Fibroblast of skin of right quadriceps (primary cell): ENCODE data around the gene CHERP.

ENCODE experiments used
- DNase-seq: peaks from one replicate; pipeline ENCODE4 v3.0.0-alpha.2; 2013

CHERP gene, protein sequence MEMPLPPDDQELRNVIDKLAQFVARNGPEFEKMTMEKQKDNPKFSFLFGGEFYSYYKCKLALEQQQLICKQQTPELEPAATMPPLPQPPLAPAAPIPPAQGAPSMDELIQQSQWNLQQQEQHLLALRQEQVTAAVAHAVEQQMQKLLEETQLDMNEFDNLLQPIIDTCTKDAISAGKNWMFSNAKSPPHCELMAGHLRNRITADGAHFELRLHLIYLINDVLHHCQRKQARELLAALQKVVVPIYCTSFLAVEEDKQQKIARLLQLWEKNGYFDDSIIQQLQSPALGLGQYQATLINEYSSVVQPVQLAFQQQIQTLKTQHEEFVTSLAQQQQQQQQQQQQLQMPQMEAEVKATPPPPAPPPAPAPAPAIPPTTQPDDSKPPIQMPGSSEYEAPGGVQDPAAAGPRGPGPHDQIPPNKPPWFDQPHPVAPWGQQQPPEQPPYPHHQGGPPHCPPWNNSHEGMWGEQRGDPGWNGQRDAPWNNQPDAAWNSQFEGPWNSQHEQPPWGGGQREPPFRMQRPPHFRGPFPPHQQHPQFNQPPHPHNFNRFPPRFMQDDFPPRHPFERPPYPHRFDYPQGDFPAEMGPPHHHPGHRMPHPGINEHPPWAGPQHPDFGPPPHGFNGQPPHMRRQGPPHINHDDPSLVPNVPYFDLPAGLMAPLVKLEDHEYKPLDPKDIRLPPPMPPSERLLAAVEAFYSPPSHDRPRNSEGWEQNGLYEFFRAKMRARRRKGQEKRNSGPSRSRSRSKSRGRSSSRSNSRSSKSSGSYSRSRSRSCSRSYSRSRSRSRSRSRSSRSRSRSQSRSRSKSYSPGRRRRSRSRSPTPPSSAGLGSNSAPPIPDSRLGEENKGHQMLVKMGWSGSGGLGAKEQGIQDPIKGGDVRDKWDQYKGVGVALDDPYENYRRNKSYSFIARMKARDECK

DNA sequence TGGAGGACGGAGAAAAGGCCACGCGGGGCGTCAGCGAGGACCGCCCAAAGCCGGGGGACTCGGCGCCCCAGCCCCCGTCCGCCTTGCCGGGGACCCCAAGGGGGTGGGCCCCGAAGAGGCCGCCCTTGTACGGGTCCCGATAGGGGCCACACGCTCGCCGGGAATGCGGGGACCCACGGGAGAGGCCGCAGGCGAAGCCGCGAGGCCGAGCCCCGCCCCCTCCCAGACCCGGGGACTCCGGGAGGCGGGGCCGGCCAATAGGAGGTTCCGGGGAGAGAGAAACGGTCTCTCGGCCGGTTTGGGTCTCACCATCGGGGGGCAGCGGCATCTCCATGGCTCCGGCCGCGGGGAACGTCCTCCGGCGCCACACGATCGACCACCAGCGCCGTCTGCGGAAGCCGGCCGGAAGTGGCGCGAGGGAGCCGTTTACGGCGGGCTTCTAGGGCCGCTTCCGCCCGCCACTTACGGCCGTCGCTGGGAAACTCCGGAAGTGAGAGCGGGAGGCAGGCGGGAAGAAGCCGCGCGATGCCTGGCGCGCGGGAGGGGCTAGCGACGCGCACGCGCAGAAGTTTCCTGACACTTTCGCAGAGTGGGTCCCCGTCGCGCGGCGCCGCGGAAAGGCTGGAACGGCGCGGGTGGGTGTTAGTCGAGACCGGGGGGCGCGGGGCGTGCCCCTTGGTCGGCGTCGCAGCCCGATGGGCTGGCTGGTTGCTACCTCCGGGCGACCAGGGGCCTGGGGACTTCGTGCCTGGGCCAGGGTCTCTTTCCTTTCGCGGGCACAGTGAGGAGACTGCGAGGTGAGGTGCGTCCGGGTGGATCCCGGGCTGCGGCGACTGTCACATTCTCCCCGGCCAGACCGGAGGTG lies at the start of gene CHERP:
Gene CHERP (minus strand): TSS at position 393 of the 865 bp plus-strand sequence. CDS start 59 bp downstream, at position 334.
- peak; percentile 93 for DNase-seq

DNA sequence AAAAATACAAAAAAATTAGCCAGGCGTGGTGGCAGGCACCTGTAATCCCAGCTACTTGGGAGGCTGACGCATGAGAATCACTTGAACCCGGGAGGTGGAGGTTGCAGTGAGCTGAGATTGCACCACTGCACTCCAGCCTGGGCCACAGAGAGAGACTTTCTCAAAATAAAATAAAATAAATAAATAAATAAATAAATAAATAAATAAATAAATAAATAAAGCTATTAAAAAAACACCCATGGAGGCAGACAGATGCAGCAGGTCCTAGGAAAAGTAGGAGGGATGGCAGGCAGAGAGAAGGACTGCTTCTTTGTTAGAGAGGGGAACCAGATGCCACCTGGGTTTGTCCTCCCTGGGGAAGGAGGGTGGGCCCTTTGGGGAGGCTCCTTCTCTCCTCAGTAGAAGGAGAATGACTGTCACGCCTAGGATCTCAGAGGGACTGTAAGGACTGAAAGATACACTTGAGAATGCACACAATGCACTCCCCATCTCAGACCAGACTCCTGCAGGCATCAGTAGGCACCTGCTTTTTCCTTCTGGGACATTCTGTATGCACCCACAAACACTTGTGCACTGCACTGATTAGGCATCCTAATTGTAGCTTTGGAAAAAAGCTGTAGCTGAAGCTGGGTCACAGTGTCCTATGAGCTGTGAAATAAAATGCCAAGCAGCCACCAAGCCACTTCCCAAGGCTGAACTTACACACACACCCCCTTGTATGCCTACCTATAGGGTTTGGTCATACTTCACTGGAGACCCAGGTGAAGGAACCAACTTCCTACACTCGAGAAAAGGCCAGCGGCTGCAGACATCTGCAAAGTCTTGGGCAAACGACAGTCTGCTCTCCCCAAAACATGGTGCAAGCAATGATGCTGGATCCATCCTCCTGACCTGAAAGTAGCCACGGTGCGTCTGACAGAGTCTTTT lies 48.9 kb upstream of the CHERP start:
- no peak for DNase-seq

DNA sequence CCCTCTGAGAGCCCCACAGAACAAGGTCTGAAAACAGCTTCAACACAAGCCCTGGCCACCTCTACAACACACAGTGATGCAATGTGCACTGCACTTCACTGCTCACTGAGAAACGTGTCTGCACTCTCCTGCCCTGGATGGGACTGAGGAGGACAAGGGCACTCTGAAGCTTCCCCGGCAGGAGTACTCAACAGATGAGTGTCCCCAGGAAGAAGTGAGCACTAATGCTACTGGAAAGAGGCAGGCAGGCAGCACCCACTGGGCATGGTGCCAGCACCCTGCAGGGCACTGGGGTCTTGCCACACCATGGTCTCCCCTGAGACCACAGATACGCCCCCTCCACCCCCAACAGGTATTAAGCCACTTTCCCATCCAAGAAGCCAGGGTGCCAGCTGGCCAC lies 47.7 kb upstream of the CHERP start:
- no peak for DNase-seq

DNA sequence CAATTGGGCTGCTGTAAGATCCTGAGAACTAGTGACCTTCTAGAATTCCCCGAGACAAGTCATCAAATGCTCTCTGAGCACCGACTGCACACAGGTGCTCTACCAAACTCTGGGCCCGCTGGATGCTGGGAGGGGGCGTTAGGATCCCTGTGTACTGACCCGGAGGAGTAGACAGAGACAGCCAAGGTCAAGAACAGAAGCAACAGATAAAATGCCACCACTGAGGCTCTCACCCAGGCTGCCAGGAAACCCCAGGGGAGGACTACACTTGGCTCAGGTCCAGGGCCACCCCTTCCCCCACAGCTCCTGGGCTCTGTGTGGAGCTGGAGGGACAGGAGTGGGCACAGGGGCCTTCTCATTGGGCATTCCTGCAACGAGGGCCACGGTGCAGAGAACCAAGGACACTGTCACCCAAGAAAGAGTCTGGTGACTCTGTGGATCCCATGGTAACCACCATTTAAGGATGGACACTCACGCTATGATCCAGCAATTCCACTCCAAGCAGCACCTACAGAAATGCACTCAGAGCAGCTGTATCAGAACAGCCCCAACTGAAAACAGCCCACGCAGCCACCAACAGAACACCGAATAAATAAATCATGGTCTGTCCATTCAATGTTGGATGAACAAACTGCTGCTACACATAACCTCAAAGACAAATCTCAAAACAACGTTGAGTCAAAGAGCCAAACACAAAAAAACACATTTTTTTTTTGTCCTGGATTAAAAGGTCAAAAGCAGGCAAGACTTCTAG lies 46.8 kb upstream of the CHERP start:
- no peak for DNase-seq

DNA sequence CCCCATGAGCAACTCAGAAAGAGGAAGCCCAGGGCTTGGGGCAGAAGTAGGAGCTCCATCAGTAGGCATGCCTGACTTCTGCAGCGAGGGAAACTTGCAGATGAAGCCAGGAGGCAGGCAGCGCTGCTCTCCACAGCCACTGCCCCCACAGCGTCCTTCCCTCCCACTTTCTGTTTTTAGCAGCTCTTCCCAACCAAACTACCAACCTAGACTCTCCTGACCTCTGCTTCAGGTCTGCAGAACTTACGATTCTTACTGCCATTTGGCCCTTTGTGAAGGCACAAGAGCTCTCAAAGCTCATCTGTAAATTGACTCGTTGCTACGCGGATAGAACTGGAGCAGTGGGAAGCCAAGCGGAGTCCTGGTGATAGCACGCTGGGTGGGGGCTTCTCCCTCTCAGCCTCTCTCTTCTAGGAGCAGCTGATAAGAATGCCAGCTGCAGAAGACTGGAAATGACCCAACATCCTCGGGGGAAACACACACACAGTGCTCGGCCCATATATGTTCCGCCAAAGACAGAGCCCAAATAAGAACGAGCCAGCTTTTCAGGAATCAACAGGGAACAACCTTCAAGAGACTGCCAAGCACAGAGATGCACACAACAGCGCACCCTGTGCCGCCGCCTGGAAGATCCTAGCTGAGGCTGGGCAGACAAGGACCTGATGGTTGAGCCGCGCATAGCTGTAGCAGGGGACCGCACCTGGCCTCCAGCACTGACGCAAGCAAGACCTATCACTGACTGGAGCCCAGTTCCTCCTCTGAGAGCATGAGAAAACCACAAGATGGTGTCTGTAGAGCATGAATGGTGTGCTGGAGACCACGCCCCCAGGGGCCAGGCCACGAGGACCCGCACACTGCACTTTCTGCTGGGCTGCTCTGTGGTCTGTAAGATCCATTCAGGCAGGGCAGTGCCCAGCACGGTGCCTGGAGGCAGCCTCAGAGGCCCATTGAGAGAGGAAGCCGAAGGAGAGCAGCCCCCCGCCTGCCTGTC lies 45.9 kb upstream of the CHERP start:
- no peak for DNase-seq

DNA sequence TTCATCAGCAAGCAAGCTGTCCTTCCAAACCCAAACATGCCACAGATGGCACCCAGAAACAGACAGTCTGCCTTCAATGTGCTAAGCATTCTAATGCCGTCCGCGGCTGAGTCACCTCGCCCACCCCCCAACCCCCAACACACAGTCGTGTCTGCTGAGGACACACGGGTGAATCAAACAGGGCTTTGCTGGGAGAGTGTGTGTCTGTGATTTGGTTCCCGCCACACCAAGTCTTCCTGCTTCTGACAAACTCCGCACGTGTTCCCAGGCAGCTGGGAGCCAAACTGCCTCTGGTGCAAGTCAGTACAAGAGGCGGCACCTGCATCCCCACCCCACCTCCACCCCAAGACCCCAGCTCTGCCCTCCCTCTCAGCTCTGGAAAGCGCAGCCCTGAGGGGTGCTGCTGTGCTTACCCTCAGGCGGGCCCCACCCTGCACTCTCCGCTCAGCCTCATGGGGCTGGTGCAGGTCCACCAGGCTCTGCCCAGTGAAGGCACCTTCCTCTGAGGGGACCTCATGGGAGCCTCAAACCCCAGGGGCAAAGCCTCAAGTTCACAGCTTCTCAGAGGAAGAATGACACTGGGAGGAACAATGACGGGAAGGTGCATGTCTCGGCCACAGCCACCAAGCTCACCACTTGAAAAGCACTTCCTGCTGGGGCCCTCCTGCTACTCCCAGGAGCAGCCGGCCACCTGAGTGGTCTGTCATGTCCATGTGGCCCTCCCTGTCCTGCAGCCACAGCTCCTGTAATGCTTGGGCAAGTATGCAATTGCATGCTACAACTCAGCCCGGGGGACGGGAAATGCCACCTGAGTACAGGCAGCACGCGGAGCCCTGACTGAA lies 45.0 kb upstream of the CHERP start:
- peak; percentile 64 for DNase-seq

DNA sequence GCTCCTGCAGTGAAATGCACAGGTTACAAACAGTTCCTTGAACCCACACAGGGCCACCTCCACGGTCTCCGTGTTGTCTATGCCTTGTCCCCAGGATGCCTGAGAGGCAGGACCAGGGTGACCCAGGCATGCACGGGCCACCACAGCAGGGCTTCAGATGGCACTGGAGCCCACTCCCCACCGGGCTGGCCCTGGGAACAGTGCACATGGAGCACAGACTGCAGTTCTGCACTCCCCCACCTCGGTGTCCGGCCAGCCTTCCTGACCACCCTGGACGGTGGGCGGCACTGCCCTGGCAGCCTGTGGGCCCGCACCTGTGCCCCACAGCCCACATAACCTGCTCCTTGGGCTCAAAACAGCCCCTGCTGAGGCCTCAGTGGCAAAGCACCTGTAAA lies 44.2 kb upstream of the CHERP start:
- no peak for DNase-seq

DNA sequence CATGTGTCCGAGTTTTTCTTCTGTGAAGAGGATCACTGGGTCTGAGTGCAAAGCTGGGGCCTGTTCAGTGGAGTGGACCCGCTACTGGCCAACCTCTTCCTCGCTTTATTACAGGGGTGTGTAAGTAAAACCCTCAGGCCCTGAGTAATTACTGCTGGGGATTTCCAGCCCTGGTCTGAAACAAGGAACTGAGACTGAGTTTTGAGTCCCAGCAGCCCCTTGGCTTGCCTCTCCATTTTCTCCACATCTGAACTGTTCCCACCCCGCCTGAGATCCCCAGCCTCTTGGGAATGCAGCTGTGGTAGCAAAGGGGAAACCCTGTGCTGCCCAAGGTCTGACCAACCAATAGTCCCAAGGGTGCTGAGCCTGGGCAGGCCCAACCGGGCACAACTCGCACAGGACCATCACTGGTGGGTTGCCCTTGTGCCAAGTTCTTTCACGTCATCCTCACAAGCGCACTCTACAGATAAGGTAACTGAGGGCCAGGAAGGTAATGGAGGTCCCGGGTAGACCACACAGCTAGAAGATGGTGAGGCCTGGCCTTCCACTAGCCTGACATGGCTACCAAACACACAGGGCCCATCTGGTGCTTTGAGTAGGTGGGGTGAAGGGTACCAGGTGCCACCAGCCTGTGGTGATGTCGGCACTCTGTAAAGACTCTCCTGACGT lies 43.7 kb upstream of the CHERP start:
- DNase-seq, result no peak

DNA sequence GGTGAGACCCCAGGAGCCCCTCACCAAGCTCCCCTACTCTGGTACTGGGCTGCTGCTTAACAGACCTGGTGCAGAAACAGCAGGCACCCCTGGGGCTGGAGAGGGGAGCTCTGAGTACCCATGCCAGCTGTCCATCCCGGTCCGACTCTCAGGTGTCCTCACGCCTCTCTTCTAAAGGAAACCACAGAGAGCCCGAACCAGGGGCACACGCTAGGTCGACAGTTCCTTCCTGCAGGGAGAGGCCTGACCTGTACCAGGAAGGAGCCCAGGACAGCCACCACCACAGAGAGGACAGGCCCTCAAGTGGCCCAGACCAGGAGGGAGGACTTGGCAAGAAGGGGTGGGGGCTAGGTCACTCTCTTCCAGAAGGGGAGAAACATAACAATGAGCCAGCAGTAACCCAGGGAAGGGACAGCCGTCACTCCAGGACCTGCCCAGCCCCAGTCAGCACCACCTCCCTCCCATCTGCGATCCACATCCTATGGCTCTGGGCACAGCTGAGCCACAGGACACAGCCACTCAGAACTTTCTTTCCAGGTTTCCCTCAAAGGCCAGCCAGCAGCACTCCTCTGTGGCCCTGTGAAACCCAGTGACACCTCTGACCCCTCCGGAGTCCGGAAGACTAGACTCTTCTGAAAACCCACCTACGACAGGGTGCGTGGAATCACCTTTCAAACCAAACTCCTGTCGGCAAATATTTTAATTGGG lies 43.0 kb upstream of the CHERP start:
- DNase-seq, result no peak

DNA sequence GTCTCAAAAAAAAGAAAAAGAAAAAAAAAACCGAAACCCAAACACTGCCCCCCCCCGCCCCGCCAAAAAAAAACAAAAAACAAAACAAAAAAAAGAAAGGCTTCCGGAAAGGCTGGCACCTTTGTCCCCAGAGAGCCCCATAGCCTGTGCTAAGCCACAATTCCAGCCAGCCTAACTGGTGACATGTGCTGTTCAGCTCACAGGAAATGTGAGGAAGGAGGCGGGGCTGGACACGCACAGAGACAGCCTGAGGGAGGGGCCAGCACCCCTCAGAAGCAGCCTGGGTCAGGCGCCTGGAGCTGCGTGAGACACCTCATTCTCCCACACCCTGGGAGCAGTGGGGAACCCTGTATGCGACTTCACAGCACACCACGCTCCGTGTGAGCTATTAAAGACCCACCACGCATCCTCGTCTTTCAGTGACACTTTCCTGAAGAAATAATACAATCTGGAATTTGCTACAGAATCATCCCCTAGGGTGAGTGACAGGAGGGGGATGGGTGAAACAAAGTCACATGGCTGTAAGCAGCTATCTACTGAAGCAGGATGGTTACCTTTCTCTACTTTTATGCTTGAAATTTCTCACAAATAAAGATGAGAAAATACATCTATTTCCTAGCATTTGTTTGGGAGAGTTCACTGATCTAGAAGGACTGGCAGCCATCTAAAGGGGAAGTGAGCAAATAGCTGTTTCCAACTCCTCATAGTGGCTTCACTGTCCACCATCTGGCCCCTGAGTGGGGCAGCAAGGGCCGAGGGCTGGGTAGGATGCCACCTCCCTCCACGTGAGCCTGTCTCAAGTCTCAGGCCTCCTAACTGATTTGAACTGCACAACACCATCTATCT lies 42.2 kb upstream of the CHERP start:
- peak; percentile 70 for DNase-seq

DNA sequence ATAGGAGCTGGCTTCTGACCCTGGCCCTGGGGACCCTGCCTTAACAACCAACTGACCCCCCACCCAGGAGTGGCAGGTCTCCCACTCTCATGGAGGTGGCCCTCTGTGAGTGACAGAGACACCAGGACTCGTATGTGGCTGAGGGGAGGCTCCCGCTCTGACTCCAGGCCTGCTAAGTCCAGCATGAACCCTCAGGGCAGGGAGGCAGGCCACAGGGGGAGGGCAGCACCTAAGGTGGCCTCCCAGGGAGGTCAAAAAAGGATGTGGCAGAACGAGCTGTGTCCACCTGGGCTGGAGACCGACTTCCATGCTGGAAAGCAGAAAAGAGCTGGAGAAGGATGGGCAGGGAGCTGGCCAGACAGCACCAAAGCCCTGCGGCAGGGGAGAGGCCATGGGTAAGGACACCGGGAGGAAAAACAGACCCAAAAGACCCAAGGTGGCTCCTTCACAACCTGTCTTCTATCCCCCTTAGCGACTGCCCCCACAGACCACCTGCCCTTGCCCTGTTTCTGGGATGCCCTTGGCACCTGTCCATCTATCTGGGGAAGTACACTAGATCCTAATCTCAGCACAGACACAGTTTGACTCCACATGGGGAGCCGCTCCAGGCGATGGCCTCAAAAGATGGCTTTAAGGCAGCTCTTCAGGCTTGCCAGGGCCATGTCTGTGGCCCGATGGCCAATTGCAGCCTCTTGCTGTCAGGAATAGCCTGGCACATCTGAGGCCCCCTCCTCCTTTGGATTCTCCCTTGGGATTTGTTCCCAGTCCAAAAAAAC lies 40.4 kb upstream of the CHERP start:
- no peak for DNase-seq

DNA sequence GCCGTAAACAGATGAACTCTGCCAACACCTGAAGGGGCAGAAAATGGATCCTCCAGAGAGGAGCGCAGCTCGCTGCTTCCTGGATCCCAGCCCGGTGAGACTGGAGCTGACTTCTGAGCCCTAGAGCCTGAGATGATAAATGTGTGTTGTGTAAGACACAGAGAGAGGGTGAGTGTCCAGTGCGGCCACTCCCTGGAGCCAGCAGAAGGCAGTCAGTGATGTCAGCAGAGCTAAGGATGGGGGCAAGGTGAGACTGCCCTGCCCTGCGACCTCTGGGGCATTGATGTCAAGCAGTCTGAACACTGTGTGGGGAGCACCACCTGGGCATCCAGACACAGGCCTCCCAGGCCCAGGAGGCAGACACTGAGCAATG lies 39.7 kb upstream of the CHERP start:
- DNase-seq, result no peak

DNA sequence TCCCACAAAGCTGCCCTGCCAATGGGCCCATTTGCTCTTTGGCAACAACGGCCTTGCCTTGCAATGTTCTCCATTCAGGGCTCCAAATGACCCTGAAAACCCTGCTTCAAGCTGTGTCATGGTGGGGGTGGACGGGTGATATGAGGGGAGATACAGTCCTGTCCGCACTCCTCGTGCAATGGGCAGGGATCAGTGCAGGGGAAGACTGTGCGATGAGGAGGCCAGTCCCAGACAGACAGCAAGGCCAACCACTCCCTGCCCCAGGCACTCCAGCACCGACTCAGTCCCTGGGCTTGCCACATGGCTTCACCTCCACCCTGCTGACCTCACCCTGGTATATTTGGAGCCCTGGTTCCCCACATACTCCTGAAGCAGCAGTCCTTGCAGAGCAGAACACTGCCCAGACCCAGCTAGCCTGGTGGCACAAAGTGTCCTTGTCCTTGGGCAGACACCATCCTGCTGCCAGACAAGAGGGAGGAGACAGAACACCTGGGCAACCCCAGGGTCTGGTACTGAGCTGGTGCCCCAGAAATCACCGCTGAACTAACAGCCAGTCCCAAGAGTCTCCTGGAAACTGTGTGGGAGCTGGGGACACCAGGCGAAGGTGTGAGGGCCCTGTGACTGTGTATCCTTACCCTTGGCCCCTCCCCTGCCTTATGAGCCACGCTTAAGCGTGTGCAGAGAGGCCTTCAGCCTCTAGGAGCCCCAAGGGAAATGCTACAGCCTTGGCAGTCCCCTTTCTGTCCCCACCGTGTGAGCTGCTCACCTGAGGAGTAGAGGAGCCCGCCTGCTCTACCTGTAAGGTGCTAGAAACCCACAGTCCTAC lies 39.1 kb upstream of the CHERP start:
- no peak for DNase-seq

DNA sequence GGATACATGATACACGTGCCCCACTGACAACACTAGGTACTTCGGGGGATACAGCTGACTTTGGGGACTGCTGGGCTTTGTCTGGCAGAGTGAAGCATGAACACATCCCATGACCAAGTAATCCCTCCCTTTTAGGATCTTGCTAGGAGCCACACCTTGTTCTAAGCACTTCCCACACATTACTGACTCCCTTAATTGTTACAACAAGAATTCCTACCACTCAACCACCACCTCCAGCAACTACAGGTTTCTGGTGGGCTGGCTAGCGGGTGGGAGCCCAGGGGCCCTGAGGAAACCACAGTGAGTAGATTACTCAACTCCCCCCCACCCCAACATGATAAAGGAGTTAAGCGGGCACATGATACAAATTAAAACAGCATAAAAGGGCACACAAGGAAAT lies 37.1 kb upstream of the CHERP start:
- DNase-seq, result no peak

DNA sequence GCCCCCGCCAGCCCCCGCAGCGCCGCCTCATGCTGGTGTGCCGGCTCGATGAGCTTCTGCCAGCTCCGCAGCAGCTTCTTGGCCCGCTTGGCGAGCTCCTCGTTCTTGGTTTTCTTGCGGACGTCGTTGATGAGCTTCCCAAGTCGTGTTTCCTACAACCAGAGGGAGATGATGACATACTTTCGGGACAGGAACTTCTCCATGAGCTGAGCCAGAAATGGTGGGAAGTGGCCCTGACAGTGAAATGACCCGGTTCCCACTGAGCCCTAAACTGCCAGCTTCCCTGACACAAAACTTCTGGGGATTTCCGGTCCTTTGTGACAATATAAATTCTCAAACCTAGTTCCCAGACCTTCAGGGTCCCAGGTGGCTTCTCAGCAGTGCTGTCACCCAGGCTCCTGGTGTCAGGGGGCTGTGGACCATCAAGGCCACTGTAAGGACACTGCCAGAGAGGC lies 35.3 kb upstream of the CHERP start:
- no peak for DNase-seq
